ENCODE results near the gene TBCCD1.

DNA sequence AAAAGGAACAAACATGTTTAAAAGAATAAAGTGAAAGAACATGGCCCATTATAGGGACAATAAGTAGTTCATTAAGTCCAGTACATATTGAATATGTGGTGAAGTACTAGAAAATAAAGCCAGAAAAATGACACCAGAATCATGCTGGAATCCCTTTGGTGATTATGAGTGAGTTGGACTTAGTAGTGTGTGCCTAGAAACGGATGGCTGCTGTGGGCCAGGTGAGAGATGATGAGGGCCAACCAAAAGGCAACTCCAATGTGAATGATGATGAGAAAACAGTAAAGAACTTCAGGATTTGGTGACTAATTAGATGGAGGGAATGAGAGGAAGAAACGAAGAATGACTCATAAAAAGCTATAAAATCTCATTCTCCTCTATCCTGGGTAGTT, 26.3 kb downstream of the TBCCD1 start:
- TF ChIP-seq CTCF (IDR thresholded peaks at IDR 0.05; ENCODE audit: low read length) = no peak
- no peak for TF ChIP-seq EZH2 (IDR thresholded peaks at IDR 0.05; ENCODE audit: borderline replicate concordance, low read length)

All from OCI-LY1 (cell line).